GM21786 (cell line): ENCODE measurements around the gene CAMK2G.
"Not testable (repeated sequence)": the region's sequence is repeated elsewhere in the genome, so short reads cannot be mapped to it uniquely, and the experiment has no call there.

Experiments
- ATAC-seq: cut with Tn5 transposase; IDR thresholded peaks from one replicate; pipeline ENCODE4 v1.9.1; 2021; ENCODE audit not compliant: unreplicated experiment

CAMK2G gene

DNA sequence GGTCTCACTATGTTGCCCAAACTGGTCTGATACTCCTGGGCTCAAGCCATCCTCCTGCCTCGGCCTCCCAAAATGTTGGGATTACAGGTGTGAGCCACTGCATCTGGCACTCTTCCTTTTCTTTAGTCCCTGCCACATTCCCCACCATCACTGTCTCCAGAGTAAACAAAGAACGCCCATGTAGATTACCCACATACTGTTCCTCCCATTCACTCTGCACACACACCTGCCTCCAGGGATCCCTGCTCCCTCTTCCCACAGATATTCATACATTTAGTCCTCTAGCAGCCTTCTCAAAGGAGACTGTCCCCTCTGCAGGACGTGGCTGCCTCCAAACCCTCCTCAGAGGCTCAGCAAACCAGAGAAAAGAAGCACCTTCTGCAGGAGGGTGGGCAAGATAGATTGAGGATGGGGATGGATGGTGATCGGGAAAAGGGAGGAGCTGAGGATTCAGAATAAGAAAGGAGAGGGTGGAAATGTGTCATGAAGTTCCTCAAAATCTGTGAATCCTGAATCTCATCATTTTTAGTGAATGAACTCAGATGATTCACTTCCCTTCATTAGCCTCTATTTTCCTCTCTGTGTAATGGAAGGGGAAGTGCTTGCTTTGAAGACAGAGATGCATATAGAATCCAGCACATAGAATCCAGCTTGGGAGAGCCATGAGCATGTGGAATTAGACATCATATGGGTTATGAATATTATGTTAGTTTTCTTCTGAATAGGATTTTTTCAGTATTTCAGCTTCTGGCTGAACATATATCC is 31.1 kb upstream of the CAMK2G start:
- ATAC-seq, result no peak

GRCh38 chr10:73902351-73902750 is 28.0 kb upstream of the CAMK2G start:
- no peak for ATAC-seq

GRCh38 chr10:73901261-73901660 is 26.9 kb upstream of the CAMK2G start:
- ATAC-seq, result no peak

DNA sequence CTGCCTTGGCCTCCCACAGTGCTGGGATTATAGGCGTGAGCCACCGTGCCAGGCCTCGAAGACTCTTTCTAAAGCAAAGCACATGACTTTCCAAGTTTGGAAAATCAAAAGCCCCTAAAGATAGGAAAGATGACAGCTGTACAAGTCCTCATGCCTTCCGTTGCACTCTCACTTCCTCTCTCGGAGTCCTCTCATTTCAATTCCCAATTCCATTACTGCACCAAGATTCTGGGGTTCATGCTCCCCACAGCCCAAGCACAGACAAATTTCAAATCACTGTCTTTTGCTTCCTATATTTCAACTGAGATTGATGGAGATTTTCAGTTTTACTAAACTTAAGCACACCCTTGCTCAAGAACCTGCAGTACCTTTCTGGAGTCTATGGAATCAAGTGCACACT is 25.7 kb upstream of the CAMK2G start:
- ATAC-seq, result no peak

DNA sequence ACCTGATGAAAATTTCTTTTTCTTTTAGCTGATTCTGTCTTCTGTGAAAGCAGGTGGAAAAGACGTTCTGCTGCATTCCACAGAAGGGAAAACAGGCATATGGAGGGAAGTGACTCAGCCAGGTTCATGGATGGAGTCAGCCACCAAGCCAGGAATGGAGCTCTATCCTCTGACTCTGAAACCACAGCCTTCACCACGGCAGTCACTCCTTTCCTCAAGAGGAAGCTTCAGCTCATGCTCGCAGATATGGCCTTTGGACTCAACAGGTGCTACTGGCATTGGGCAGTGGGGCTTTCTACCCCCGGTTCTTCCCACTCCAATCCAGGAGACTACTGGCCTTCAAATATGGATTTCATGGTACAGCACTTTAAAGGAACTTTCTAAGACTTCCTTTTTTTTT is 25.1 kb upstream of the CAMK2G start:
- no peak for ATAC-seq

- ATAC-seq, result no peak
Measured at GRCh38 chr10:73898730-73899410, 24.5 kb upstream of the CAMK2G start.

GRCh38 chr10:73897693-73898092 is 23.3 kb upstream of the CAMK2G start:
- ATAC-seq, result no peak

- not testable (repeated sequence) for ATAC-seq
Measured at GRCh38 chr10:73895381-73895780, 21.0 kb upstream of the CAMK2G start.

GRCh38 chr10:73894245-73894971 is 20.1 kb upstream of the CAMK2G start:
- no peak for ATAC-seq

DNA sequence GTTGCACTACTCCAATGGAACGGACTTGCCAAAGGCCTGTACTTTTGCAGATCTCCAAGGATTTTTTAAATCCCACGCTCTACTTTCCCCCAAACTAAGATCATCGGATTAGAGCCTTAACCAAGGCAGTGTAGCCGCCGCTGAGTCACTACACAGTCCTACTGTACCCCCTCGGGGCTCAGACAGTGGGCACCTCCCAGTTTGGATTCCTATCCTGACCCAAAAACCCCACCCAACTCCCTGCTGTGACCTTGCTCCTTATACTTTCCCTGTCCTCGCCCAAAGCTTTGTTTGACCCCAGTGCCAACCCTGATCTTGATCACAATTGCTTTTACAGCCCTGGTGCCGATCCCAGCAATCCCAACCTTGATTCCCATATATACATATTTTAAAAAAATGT is 19.1 kb upstream of the CAMK2G start:
- no peak for ATAC-seq

DNA sequence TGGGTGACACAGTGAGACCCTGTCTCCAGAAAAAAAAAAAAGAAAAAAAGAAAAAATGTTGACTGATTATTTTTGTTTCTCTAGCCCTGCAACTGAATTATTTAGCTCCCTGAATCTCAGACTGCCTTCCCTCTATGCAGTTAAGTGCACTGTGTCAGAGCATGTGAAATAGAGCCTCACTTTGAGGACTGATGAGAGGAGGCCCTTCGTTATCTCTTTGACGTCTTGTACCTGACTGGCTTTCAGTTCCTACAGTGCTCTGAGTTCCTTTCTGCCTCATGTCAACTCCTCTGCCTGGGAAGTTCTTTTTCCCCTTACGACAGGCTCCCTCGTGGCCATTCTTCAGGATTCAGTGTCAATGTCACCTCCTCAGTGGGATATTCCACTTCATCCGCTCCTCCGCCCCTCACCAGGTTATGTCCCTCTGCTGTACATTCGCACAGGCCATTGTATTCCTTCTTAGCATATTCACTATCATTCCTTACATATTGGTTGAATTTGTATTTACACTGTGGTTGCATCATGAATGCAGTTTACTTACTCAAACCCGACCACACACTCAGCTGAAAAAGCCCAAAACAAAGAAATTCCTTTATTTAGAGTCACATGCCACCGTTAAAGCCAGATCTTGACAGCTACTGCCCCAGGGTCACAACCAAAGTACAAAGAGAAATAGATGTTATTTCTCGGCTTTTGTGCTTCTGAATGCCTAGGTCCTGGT is 18.1 kb upstream of the CAMK2G start:
- ATAC-seq, result no peak

GRCh38 chr10:73891540-73891939 is 17.2 kb upstream of the CAMK2G start:
- ATAC-seq, result no peak

DNA sequence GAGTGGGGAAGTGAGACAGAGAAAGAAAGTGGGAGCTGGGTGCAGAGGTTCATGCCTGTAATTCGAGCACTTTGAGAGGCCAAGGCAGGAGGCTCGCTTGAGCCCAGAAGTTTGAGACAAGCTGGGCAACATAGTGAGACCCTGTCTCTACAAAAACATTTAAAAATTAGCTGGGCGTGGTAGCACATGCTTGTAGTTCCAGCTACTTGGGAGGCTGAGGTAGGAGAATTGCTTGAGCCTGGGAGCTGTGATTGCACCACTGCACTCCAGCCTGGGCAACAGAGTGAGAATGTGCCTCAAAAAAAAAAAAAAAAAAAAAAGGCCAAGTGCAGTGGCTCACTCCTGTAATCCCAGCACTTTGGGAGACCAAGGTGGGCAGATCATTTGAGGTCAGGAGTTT is 16.5 kb upstream of the CAMK2G start:
- not testable (repeated sequence) for ATAC-seq

GRCh38 chr10:73890261-73890660 is 15.9 kb upstream of the CAMK2G start:
- no peak for ATAC-seq

- ATAC-seq, result not testable (repeated sequence)
Measured at GRCh38 chr10:73889416-73889815, 15.1 kb upstream of the CAMK2G start.

- ATAC-seq, result no peak
Measured at GRCh38 chr10:73889014-73889413, 14.7 kb upstream of the CAMK2G start.

DNA sequence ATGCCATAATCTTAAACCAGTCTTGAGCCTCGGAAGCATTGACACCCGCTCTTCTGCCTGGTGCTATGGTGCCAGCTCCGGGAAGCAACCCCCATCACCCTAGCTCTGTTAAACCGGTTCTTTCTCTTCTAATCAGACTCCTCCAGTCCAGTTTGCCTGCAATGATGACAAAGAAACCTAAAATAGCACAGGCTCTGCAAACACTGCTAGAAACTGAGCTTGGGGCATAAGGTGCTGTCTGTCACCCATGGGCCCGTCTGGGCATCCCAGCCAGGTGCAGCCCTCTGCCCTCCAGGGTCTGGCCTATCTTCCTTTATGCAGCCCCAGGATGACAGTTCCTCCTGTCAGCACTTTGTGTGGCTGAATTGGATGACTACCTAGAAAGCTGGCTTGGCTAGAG is 14.2 kb upstream of the CAMK2G start:
- ATAC-seq, result no peak

- ATAC-seq, result no peak
Measured at GRCh38 chr10:73887294-73888039, 13.1 kb upstream of the CAMK2G start.

- no peak for ATAC-seq
Measured at GRCh38 chr10:73886661-73887293, 12.4 kb upstream of the CAMK2G start.

- no peak for ATAC-seq
Measured at GRCh38 chr10:73886085-73886529, 11.8 kb upstream of the CAMK2G start.
